HK-2 (cell line): ENCODE data around the gene U2AF1L4.

Source experiments
- DNase-seq: peaks from one replicate; pipeline ENCODE4 v3.0.0-alpha.2; 2018; ENCODE audit not compliant: unreplicated experiment

U2AF1L4 gene

DNA sequence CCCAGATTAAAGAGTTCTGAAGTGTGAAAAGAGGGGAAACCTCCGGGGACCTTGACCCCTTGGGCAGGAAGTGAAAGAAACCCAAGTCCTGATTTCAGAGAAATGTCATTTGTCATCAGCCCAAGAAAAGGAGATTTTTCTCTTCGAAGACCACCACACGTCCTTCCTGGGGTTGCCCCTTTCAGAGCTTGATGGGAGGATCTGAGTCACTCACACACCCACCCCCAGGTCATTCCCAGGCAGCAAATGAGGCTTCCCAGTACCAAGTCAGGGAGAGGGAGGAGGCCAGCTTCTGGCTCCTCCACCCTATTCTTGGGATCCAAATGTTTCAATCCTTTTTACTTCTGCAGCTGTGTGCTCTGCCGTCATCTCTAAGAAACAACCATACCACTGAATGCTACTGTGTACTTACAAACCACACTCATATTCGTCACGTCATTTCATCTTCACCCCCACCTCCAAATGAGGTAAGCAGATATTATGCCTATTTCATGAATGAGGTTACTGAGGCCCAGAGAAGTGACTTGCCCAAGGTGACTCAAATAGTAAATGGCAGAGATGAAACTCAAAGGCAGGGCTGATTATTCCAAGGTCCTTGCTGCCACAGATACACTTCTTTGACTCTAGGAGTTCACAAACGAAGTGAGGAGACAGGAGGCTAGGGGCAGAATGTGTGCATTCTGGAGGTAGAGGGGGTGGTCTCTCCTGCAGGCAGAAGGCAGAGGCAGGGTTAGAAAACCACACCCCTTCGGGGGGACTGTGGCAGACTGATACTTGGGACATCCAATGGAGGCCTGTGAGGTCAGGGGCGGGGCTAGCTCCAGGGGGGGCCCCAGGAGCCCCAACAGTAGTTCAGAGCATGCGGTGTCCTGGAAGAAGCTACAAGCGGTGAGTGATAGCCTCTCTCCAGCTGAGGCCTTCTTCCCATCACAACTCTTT, 32.4 kb downstream of the U2AF1L4 start:
- DNase-seq, result no peak

DNA sequence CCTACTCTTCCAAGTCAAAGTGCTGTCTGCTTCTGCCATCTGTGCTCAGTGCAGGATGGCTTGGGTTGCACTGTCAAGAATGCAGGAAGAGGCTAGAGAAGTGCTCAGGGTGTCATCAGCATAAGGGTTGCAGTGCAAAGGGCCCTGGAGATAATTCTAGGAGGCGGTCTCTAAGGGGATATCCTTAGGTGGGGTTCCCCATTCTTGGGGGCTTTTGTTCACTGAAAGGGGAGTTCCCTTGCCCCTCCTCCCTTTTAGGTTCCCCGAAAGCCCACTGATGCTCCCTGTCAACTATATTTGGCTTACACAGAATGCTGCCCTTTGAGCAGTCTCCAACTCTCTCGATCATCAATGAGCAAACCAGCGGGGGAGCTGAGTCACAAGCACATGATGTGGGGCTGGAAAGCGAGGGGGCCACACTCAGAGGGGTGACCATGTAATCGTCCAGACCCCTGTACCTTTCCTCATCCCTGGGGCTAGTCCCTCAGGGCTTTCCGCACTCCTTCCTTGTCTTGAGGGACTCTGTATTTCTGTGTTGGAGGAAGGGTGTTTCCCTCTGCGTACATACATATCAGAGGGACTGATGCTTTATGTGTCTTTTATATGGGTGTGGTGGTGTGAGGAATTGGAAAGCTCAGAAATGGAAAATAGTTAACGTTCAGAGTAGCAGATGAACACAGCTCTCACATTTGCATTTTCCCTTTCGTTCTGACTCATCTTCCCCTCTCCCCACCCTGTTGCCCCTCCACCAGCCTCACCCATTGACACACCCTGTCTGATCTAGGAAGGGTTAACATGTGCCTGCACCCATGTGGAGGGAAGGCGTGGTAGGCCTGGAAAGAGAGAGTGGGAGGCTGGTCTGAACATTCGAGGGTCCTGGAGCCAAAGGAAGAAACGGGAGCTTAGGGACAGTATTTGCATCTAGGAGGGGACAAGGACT, 34.2 kb downstream of the U2AF1L4 start:
- no peak for DNase-seq

DNA sequence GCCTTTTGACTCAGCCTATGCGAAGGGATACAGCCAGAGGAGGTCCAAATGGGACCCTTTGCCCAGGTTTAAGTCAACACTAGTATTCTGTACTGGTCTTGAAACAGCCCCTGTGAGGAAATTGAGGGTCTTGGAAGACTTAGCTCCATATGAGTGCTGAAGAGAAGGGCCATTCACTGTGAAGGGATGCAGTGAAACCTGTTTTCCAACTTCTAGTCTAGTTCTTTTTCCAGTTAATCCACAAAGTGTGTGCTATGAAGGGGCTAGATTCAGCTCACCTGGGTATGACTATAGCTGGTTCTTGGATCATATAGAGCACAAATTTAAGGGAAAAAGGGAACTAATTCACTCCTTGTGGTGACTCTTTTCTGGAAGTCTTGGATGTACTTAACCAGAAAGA, 36.8 kb downstream of the U2AF1L4 start:
- no peak for DNase-seq

DNA sequence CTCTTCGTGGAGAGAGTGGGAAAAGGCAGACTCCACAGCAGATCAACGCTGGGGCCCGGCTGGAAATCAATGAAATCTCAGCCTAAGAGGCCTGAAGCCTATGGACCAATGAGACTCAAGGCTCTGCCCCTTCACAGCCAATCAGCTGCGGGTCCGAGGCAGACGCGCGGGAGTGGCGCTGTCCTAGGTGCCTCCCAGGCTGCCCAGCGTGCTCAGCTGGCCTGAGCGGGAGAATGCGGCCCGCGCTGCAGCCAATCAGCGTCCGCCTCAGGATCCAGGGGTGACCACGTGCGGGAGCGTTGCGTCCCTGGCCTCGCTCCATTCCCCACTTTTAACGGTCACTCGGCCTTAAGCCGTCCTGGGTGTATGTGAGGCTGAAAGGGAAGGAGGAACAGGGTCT, 41.0 kb downstream of the U2AF1L4 start, which contains the start of gene ZBTB32:
TSS of gene ZBTB32 (plus strand) at position 341 of the 400 bp plus-strand sequence. CDS start 10,069 bp downstream, outside the sequence.
- DNase-seq, result no peak

DNA sequence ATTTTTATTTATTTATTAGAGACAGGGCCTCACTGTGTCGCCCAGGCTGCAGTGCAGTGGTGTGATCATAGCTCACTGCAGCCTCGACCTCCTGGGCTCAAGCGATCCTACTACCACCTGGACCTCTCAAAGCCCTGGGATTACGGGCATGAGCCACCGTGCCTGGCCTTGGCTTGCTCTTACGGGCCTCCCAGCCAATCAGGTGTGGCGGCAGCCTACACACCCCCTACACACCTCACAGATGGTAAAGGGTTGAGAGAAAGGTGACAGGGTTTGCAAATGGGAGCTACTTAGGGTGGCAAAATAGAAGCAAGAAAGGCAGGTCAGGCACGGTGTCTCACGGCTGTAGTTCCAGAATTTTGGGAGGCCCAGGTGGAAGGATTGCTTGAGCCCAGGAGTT, 41.9 kb downstream of the U2AF1L4 start:
- DNase-seq, result no peak

DNA sequence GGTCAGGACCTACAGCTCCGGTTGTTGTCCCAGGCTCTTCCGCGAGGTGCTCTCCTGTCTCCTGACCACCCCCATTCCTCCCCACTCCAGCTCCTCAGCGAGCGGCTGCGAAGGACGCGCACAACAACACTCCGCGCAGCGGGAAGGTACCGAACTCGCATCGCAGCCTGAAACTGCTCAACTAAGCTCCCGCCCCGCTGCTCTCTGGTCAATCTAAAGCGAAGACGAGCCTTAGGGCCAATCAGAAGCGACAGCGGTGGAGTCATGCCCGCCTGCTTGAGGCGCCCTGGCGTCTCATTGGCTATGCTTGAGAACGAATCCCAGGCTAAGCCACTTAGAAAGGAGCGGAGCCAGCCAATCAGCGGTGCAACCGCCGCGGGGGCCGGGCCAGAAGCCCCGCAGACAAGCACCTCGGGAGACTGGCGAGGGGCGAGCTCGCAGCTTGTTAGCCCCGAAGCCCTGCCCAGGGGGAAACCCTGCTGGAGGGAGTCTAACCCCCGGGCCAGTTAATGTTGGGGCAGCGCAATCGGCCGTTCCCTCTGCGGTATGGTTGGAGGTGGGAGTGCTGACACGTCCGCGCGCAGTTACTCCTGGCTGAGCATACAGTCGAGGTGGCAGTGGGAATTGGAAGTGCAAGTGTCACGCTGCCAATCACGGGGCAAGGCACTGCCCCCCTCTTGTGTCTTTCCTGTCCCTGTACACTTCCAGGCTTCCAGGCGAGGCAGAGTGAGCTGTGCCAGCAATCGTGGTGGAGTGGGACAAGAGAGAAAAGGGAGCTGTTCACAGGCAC, 42.8 kb downstream of the U2AF1L4 start:
- peak; percentile 97 for DNase-seq

DNA sequence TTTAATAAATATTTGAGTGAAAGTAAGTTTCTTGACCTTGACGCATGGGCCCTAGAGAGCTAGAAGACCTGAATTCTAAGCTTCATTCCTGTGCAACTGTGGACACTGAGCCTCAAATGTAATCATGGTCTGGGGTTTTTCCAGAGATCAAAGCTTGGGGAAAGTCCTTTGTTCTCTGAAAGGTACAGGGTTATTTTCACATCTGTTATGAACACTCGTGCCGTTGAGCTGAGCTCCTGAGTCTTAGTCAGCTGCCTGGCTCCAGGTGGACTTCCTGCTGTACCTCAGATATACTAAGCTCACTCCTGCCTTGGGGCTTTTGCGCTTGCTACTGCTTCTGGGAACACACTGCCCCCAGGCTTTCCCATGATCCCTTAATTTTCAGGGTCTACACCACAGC, 48.4 kb downstream of the U2AF1L4 start:
- DNase-seq, result no peak

DNA sequence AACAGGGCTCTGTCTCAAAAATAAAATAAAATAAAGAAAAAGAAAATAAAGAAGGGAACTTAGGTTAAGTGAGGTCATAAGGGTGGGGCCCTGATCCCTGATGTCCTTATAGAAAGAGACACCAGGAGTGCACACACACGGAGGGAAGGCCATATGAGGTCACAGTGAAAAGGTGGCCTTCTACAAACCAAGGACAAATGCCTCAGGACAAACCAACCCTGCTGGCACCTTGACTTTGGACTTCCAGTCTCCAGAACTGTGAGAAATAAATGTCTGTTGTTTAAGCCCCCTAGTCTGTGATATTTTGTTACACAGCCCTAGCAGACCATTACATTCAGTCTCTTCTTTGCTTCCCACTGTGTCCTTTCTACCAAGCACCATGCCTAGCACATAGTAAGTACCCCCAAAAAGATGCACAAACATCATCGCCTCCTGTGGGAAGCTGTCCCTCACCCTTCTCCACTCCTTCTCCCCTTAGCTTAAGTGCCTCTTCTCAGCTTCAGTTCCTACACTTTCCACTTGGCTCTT, 49.3 kb downstream of the U2AF1L4 start:
- no peak for DNase-seq

DNA sequence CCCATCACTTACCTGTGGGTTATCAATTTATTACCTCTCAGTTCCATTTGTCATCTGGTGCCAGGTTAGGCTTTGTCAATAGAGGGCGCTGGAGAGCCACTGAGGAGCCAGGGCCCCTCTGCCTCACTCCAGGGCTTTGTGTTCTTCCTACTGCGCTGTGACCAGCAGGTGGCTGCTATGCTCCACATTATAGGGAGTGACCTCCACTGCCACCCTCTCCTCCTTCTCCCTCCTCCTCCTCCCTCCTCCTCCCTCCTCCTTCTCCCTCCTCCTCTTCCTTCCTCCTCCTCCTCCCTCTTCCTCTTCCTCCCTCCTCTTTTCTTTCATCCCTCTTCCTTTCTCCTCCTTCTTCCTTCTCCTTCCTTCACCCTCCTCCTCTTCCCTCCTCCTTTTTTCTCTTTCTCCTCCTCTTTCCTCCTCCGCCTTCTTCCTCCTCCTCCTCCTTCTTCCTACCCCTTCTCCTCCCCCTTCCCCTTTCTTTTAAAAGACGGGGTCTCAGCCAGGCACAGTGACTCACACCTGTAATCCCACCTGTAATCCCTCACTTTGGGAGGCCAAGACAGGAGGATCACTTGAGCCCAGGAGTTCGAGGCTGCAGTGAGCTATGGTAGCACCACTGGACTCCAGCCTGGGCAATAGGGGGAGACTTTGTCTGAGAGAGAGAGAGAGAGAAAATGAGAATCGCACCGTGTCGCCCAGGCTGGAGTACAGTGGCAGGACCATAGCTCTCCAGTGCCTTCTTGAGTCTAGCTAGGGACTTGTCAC, 51.2 kb downstream of the U2AF1L4 start:
- DNase-seq, result peak; percentile 88

DNA sequence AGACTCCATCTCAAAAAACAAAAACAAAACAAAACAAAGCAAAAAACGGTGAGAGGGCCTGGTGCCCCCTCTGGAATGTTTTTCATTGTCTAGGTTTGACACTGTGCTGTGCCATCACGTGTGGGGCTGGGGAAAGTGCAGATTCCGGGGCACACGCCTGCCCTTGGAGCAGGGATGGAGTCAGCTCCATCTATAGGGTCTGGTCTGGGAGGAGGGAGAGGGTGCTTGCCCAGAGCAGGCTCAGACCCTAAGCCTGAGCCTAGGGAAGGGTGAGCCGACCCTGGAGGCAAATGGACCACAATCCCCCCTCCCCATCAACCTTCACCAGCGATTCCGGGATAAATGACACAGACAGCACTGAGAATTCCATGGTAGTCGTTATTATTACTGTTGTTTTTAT, 51.8 kb downstream of the U2AF1L4 start:
- no peak for DNase-seq
